PC-3 (cell line): ENCODE results near the gene PRPF6. TPM values are rescaled to one million over a fixed set of nuclear protein-coding genes. Genes with fewer than 3 reads are reported as not detected.

ENCODE experiments used
- ATAC-seq: fragments of 200-7000 bp; cut with Tn5 transposase; 2 replicates; pipeline ENCODE4 v1.9.1; 2020; ENCODE audit warnings: mild to moderate bottlenecking, moderate library complexity
- BruUV-seq: library from RNA; stranded (reverse); fragments of 400-500 nt; replicated peaks from 2 replicates; lab custom pipeline; 2021; lab: Mats Ljungman, UMichigan
- CTCF ChIA-PET: fragments of 300-600 bp; sonication (Branson Sonifier 250); formaldehyde crosslinking; loops from one replicate; lab custom pipeline; 2022; ENCODE audit warnings: antibody characterized with exemption; lab: Charles Lee
- POLR2A ChIA-PET: fragments of 300-600 bp; sonication (Branson Sonifier 250); formaldehyde crosslinking; loops from one replicate; lab custom pipeline; 2022; ENCODE audit warnings: antibody characterized with exemption; ENCODE audit not compliant: unreplicated experiment; lab: Charles Lee
- DNase-seq: peaks from one replicate; pipeline ENCODE4 v3.0.0-alpha.2; 2015
- H2AFZ ChIP-seq: fragments of 300-600 bp; sonication (generic); 2 replicates; pipeline ENCODE4 v1.6.0; 2016; ENCODE audit warnings: antibody characterized with exemption, low read length
- H3F3A ChIP-seq: fragments of 300-600 bp; sonication (generic); one replicate; pipeline ENCODE4 v1.6.0; 2017; ENCODE audit warnings: antibody characterized with exemption, low read length, control low read depth, mild to moderate bottlenecking; ENCODE audit not compliant: unreplicated experiment
- H3K27ac ChIP-seq: fragments of 300-600 bp; sonication (generic); 2 replicates; pipeline ENCODE4 v1.5.1; 2016; ENCODE audit warnings: mild to moderate bottlenecking, low read length
- H3K27me3 ChIP-seq: fragments of 300-600 bp; sonication (generic); 2 replicates; pipeline ENCODE4 v1.6.1; 2016; ENCODE audit warnings: low read length, mixed read lengths
- H3K36me3 ChIP-seq: fragments of 300-600 bp; sonication (generic); 2 replicates; pipeline ENCODE4 v1.6.1; 2016; ENCODE audit warnings: low read depth, mixed run types, low read length, mixed read lengths
- H3K4me1 ChIP-seq: fragments of 300-600 bp; sonication (generic); 2 replicates; pipeline ENCODE4 v1.5.1; 2016; ENCODE audit warnings: low read length; ENCODE audit not compliant: insufficient read depth
- H3K4me2 ChIP-seq: fragments of 300-600 bp; sonication (generic); 2 replicates; pipeline ENCODE4 v1.6.0; 2016; ENCODE audit warnings: low read length
- H3K4me3 ChIP-seq: fragments of 300-600 bp; sonication (generic); 2 replicates; pipeline ENCODE4 v1.5.1; 2016; ENCODE audit warnings: mild to moderate bottlenecking, low read length, mixed read lengths
- H3K79me2 ChIP-seq: fragments of 300-600 bp; sonication (generic); 2 replicates; pipeline ENCODE4 v1.6.1; 2017; ENCODE audit warnings: low read length, mixed read lengths
- H3K9ac ChIP-seq: fragments of 300-600 bp; sonication (generic); 2 replicates; pipeline ENCODE4 v1.6.0; 2016; ENCODE audit warnings: mild to moderate bottlenecking, low read length
- H3K9me2 ChIP-seq: fragments of 300-600 bp; sonication (generic); replicated peaks from 2 replicates; pipeline ENCODE4 v1.6.1; 2016; ENCODE audit warnings: mixed run types, low read length, mixed read lengths
- H3K9me3 ChIP-seq: fragments of 300-600 bp; sonication (generic); 2 replicates; pipeline ENCODE4 v1.6.1; 2016; ENCODE audit warnings: low read length, mixed read lengths
- H4K20me1 ChIP-seq: fragments of 300-600 bp; sonication (generic); 2 replicates; pipeline ENCODE4 v1.6.1; 2016; ENCODE audit warnings: low read length, mixed read lengths
- CTCF ChIP-seq: fragments of 300-600 bp; sonication (generic); conservative IDR thresholded peaks from 2 replicates; pipeline ENCODE4 v1.5.1; 2017; ENCODE audit warnings: antibody characterized with exemption, low read depth, mild to moderate bottlenecking, low read length
- EZH2 ChIP-seq: fragments of 300-600 bp; sonication (generic); IDR thresholded peaks from one replicate; pipeline ENCODE4 v1.6.1; 2017; ENCODE audit warnings: antibody characterized with exemption, mild to moderate bottlenecking, low read length; ENCODE audit not compliant: unreplicated experiment
- EZH2phosphoT487 ChIP-seq: fragments of 300-600 bp; sonication (generic); IDR thresholded peaks from 2 replicates; pipeline ENCODE4 v1.6.1; 2018; ENCODE audit warnings: mild to moderate bottlenecking, antibody characterized with exemption, low read length, borderline replicate concordance
- intact Hi-C: fragments of 100-400 bp; cut with micrococcal nuclease; formaldehyde crosslinking; loops from 2 replicates; pipeline ENCODE4 v1.9.0; 2023
- total RNA-seq: library from RNA; depleted of rRNA; stranded (reverse); fragments of >200 nt; gene quantifications from 2 replicates; pipeline ENCODE4 v1.2.3, GENCODE V29; 2014

PRPF6 gene
- total RNA-seq, 1 experiment from 2014 or later, result 67.1 TPM

- Histone ChIP-seq H3K4me3 (no peak overlapping the region), H2AFZ (no peak overlapping the region), H3K36me3 (peaks cover 49% of the 10 kb centered on the region), H3K27ac (no peak overlapping the region), H3K79me2 (no peaks in the 10 kb centered on the region), H3K9ac (no peak overlapping the region), H3K4me1 (no peaks in the 10 kb centered on the region), H3K9me2 (no peaks in the 10 kb centered on the region), H3K27me3 (no peaks in the 10 kb centered on the region), H3F3A (no peaks in the 10 kb centered on the region), H3K4me2 (no peak overlapping the region), H3K9me3 (no peaks in the 10 kb centered on the region), H4K20me1 (no peaks in the 10 kb centered on the region)
- TF ChIP-seq EZH2, result no peak
- ChIA-PET POLR2A (no interaction called here), CTCF (no interaction called here)
- no TSS peak for BruUV-seq
- DNase-seq (no peak), ATAC-seq (no peak)
- intact Hi-C loops, result no loop called here
Observed at GRCh38 chr20:64027981-64028685, 47.2 kb downstream of the PRPF6 start.

DNA sequence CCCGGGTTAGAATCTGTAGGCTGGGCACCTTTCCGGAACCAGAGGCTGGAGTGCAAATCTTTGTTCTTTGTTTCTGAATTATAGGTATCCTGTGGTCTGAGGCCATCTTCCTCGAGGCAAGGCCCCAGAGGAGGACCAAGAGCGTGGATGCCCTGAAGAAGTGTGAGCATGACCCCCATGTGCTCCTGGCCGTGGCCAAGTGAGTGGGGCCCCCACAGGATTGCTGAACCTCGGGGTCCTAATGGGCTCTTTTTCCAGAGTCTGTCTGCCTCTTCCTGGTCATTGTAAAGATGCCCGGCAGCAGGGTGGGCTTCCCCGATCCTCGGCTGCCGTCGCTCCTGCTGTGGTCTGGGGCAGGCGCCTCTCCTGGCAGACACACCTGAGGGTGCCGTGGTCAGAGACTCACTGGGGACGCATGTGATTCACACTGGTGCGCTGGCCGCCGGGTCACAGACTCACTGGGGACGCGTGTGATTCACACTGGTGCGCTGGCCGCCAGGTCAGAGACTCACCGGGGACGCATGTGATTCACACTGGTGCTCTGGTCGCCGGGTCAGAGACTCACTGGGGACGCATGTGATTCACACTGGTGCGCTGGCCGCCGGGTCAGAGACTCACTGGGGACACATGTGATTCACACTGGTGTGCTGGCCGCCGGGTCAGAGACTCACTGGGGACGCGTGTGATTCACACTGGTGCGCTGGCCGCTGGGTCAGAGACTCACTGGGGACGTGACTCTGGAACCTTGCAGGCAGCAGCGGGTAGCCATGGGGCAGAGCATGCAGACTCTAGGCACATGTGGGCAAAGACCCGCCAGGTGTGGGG lies 48.6 kb downstream of the PRPF6 start:
- Histone ChIP-seq H3K4me2 (no peak overlapping the region), H3K27me3 (no peaks in the 10 kb centered on the region), H3K4me1 (no peaks in the 10 kb centered on the region), H3K9me3 (no peaks in the 10 kb centered on the region), H3F3A (no peaks in the 10 kb centered on the region), H2AFZ (no peak overlapping the region), H3K4me3 (no peak overlapping the region), H3K79me2 (no peaks in the 10 kb centered on the region), H3K9ac (no peak overlapping the region), H3K9me2 (no peaks in the 10 kb centered on the region), H4K20me1 (no peaks in the 10 kb centered on the region), H3K27ac (no peak overlapping the region), H3K36me3 (peaks cover 36% of the 10 kb centered on the region)
- intact Hi-C loops, result no loop called here
- CTCF ChIA-PET, result no interaction called here
- TF ChIP-seq CTCF (no peak), EZH2 (no peak), EZH2phosphoT487 (no peak)
- ATAC-seq (no peak), DNase-seq (no peak)
- BruUV-seq, result no TSS peak
- POLR2A ChIA-PET, result no interaction called here

GRCh38 chr20:64030371-64031134 lies 49.6 kb downstream of the PRPF6 start:
- no TSS peak for BruUV-seq
- TF ChIP-seq EZH2phosphoT487 (no peak), CTCF (no peak), EZH2 (no peak)
- Histone ChIP-seq H3K79me2 (no peaks in the 10 kb centered on the region), H3K4me2 (no peak overlapping the region), H3K9me2 (no peaks in the 10 kb centered on the region), H3K4me3 (no peak overlapping the region), H3K9ac (no peak overlapping the region), H2AFZ (no peak overlapping the region), H3K9me3 (no peaks in the 10 kb centered on the region), H3K27ac (no peak overlapping the region), H3K27me3 (no peaks in the 10 kb centered on the region), H3F3A (no peaks in the 10 kb centered on the region), H3K4me1 (no peaks in the 10 kb centered on the region), H4K20me1 (no peaks in the 10 kb centered on the region), H3K36me3 (peaks cover 25% of the 10 kb centered on the region)
- no peak for DNase-seq
- no peak for ATAC-seq
- ChIA-PET CTCF (no interaction called here), POLR2A (no interaction called here)
- intact Hi-C loops, result no loop called here
